Lower leg skin (tissue), 4 donors: ENCODE measurements around the gene DFFB. TPM values are rescaled to one million over a fixed set of nuclear protein-coding genes. Genes with fewer than 3 reads are reported as not detected.

Source experiments
- DNase-seq, 2 donors: peaks; one replicate each; pipeline ENCODE4 v3.0.0-alpha.2; 2019; ENCODE audit warnings: low spot score in 2 of 2
- H3K4me3 ChIP-seq: fragments of 200-600 bp; sonication (generic); 2 replicates; pipeline ENCODE4 v1.5.1; 2017; ENCODE audit warnings: mild to moderate bottlenecking, low read depth; ENCODE audit not compliant: poor library complexity, severe bottlenecking
- POLR2A ChIP-seq, 2 donors: fragments of 450-650 bp; IDR thresholded peaks; one replicate each; pipeline ENCODE4 v1.6.1; 2016 to 2017; ENCODE audit warnings: antibody characterized with exemption in 2 of 2, mild to moderate bottlenecking in 1 of 2, moderate library complexity in 1 of 2
- WGBS, 2 donors: methylation state at CpG; one replicate each; pipeline ENCODE4 v1.1.5; 2018; 5-methylcytosine and 5-hydroxymethylcytosine counted together
- intact Hi-C: fragments of 100-400 bp; cut with DNase I; formaldehyde crosslinking; loops from one replicate; pipeline ENCODE4 v1.15.0; 2023; ENCODE audit warnings: low total_unique reads
- total RNA-seq, 4 donors: library from RNA; depleted of rRNA; stranded (reverse); fragments of >200 nt; gene quantifications; one replicate each; pipeline ENCODE4 v1.1.0, GENCODE V29; 2016
- TF ChIP-seq, protein P1 (sequence below), 3 donors: fragments of 450-650 bp; IDR thresholded peaks; one replicate each; pipeline ENCODE4 v1.5.1; 2016; ENCODE audit warnings: antibody characterized with exemption in 3 of 3, mild to moderate bottlenecking in 3 of 3, moderate library complexity in 2 of 3

The DFFB gene
- total RNA-seq, 4 donors from 2014 or later, result 3.0 to 10.3 (median 6.8) TPM

DNA sequence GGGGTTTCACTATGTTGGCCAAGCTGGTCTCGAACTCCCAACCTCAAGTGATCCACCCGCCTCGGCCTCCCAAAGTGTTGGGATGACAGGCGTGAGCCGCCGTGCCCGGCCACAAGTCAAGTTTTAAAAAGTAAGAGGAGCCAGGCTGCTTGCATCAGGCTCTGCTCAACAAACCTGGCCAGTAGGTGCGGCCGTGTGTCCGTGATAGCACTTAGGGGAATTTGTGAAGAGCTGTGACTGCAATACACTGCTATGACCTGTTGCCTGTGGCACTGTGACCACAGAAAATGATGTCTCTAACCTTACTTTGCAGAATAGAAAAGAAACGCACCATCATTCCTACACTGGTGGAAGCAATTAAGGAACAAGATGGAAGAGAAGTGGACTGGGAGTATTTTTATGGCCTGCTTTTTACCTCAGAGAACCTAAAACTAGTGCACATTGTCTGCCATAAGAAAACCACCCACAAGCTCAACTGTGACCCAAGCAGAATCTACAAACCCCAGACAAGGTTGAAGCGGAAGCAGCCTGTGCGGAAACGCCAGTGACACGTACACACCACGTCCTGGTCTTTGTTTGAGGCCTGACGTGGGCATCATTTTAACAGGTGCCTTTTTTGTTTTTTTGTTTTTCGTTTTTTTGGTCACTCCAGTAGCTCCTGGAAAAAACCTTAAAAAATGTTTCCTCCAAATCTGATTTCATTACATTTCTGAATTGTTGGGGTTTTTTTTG, 26.1 kb downstream of the DFFB start:
- 92 to 96% methylated on average over 18 of the region's 18 CpGs for WGBS, 2 donors
- no peak for TF ChIP-seq POLR2A (IDR thresholded peaks at IDR 0.05)

DNA sequence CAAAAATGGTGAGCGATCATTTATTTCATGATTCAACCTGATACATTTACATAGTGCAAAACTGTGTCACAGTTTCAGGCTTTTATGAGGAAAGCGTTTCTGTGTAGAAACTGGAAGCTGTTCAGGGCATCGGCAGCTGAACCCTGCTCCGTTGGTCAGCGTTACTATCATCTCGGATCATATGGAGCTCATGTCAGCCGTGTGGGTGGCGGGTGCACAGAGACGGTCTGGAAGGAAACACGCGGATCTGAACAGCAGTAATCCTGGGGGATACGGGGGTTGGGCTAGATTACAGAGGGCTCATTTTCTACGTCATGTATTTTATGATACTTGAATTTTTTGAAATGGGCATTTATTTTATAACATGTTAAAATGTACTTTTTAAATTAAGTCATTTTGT, 27.7 kb downstream of the DFFB start:
- no peak overlapping the region for H3K4me3 ChIP-seq
- TF ChIP-seq POLR2A (IDR thresholded peaks at IDR 0.05), result no peak
- no peak for DNase-seq
- WGBS, 2 donors, result 90 to 93% methylated on average over 13 of the region's 13 CpGs
- intact Hi-C loops, result no loop called here

More for the DNA sequence above, 26.1 kb downstream of the DFFB start:
- no peak overlapping the region for H3K4me3 ChIP-seq
- intact Hi-C loops, result no loop called here
- DNase-seq, result no peak

DNA sequence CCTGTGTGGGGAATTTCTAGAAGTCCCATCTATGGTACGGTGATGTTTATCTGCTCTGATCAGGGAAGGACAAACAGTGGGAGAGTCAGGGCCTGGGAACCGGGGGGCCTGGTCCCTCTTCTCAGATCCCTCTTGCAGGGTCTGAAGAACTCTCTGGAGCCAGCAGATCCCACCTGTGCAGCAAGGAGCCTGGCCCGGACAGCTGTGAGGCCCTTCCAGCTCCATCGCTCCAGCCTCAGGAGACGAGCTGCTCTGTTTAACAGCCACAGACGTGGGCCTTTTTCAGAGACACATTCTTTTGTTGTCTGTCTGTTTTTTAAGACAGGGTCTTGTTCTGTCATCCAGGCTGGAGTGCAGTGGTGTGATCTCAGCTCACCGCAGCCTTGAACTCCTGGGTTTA, 28.3 kb downstream of the DFFB start:
- DNase-seq, result no peak
- 87 to 93% methylated on average over 7 of the region's 7 CpGs for WGBS, 2 donors
- TF ChIP-seq, protein P1, sequence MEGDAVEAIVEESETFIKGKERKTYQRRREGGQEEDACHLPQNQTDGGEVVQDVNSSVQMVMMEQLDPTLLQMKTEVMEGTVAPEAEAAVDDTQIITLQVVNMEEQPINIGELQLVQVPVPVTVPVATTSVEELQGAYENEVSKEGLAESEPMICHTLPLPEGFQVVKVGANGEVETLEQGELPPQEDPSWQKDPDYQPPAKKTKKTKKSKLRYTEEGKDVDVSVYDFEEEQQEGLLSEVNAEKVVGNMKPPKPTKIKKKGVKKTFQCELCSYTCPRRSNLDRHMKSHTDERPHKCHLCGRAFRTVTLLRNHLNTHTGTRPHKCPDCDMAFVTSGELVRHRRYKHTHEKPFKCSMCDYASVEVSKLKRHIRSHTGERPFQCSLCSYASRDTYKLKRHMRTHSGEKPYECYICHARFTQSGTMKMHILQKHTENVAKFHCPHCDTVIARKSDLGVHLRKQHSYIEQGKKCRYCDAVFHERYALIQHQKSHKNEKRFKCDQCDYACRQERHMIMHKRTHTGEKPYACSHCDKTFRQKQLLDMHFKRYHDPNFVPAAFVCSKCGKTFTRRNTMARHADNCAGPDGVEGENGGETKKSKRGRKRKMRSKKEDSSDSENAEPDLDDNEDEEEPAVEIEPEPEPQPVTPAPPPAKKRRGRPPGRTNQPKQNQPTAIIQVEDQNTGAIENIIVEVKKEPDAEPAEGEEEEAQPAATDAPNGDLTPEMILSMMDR (IDR thresholded peaks at IDR 0.05), result no peak
- no peak for TF ChIP-seq POLR2A (IDR thresholded peaks at IDR 0.05)
- H3K4me3 ChIP-seq, result no peak overlapping the region
- intact Hi-C loops, result no loop called here

DNA sequence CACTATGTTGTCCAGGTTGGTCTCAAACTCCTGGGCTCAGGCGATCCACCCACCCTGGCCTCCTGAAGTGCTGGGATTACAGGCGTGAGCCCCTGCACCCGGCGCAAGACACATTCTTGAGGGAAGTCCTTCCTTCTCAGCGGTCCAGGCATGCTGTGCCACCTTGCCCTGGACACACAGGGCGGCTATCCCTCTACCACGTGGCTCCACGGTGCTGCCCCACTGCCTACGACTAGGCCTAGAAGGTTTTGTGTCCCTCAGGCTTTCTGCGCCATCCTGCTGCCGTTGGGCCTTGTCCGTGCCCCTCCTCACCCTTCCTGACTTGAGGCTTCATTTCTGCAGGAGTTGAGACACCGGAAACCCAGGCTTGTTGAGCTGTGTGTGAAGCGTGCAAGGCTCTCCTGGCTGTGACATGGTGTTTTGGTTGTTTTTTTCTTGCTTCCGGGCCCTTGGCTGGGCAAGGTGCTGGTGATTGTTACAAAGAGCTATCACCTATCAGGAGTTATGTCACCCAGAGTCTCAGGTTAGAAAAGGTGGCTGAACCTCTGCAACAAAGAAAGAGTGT, 28.9 kb downstream of the DFFB start:
- 90 to 94% methylated on average over 15 of the region's 15 CpGs for WGBS, 2 donors
- TF ChIP-seq POLR2A (IDR thresholded peaks at IDR 0.05), result no peak
- TF ChIP-seq, protein P1 (IDR thresholded peaks at IDR 0.05), result no peak

DNA sequence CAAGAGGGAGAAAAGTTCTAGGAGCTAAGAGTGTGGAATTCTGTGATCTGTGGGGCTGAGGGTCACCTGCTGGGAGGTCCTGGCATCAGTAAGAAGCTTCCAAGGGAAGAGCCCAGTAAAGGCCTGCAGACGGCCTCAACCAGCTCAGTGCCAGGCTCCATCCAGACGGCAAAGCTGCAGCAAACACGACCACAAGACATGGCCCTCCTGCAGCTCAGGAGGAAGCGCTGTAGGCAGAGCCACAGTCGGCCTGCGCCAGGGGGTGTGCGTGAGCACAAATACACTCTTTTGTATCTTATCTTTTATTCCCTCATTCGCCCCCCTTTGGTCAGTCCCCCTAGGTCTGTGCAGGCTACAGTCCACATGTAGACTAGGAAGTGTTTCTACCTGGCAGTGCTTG, 29.4 kb downstream of the DFFB start:
- WGBS, 2 donors, result 87 to 88% methylated on average over 8 of the region's 8 CpGs
- intact Hi-C loops, result no loop called here
- DNase-seq, result no peak
- no peak for TF ChIP-seq POLR2A (IDR thresholded peaks at IDR 0.05)
- TF ChIP-seq, protein P1 (IDR thresholded peaks at IDR 0.05), result no peak
- no peak overlapping the region for H3K4me3 ChIP-seq

More for the DNA sequence above, 28.9 kb downstream of the DFFB start:
- no peak for DNase-seq
- H3K4me3 ChIP-seq, result no peak overlapping the region
- intact Hi-C loops, result no loop called here

DNA sequence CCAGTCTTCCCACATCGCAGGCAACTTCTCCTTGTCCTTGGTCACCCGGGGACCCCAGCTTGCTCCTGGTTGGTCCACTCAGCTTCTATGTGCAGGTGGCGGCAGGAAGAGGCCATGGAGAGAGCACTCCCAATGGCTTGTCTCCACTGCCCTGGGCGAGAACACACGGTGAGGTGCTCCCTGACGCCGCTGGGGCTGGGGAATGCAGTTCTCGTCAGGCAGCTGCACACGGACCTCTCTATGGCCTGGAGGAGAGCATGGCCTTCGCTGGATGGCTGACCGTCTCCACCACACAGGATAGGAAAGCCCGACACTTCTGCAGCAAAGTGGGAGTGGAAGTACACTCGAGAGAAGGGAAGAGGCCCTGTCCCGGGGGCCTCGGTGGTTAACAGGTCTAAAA, 31.0 kb downstream of the DFFB start:
- 94% methylated on average over 15 of the region's 15 CpGs for WGBS, 2 donors
- intact Hi-C loops, result no loop called here
- H3K4me3 ChIP-seq, result no peak overlapping the region
- TF ChIP-seq, protein P1 (IDR thresholded peaks at IDR 0.05), result no peak
- TF ChIP-seq POLR2A (IDR thresholded peaks at IDR 0.05), result no peak
- no peak for DNase-seq

DNA sequence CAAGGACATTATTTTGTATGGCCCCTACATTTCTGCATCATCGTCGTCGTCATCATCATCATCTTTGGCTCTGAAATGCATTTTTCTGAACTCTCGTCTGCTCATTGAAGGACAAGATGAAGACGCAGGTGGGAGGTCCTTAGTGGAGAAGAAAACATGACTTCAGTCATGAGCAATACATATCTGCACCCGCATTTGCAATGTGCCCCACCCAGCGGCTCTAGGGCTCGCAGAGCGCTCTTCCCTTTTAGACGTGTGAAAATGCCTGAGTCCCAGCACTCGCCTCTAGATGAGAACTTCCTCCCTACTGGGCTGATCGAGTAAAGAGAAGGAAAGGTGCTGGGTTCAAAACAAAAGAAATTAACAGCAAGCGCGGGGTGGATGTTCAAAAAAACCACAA, 32.7 kb downstream of the DFFB start:
- H3K4me3 ChIP-seq, result no peak overlapping the region
- no peak for DNase-seq
- TF ChIP-seq, protein P1 (IDR thresholded peaks at IDR 0.05), result no peak
- no peak for TF ChIP-seq POLR2A (IDR thresholded peaks at IDR 0.05)
- 89 to 96% methylated on average over 14 of the region's 14 CpGs for WGBS, 2 donors
- intact Hi-C loops, result no loop called here
